Upper lobe of left lung (tissue), 6 donors: ENCODE results near the gene TOB1. TPM values are rescaled to one million over a fixed set of nuclear protein-coding genes. Genes with fewer than 3 reads are reported as not detected.

Experiments used
- ATAC-seq, 2 donors: fragments of 200-7000 bp; cut with Tn5 transposase; one replicate each; pipeline ENCODE4 v1.9.1; 2022; ENCODE audit warnings: mild to moderate bottlenecking in 2 of 2, moderate library complexity in 2 of 2; ENCODE audit not compliant: low FRiP score in 2 of 2
- DNase-seq, 2 donors: peaks; one replicate each; pipeline ENCODE4 v3.0.0-alpha.2; 2019 to 2020
- H3K27ac ChIP-seq, 4 donors: fragments of 200-600 bp; sonication (generic); one replicate each; pipeline ENCODE4 v1.5.1; 2016 to 2019
- H3K27me3 ChIP-seq, 4 donors: fragments of 200-600 bp; sonication (generic); one replicate each; pipeline ENCODE4 v1.5.1; 2017 to 2019
- H3K36me3 ChIP-seq, 4 donors: fragments of 200-600 bp; sonication (generic); one replicate each; pipeline ENCODE4 v1.5.1; 2016 to 2019
- H3K4me1 ChIP-seq, 4 donors: fragments of 200-600 bp; sonication (generic); one replicate each; pipeline ENCODE4 v1.5.1; 2018 to 2019
- H3K4me3 ChIP-seq, 4 donors: fragments of 200-600 bp; sonication (generic); one replicate each; pipeline ENCODE4 v1.5.1; 2017 to 2019; ENCODE audit warnings: mild to moderate bottlenecking in 2 of 4, moderate library complexity in 1 of 4
- H3K9me3 ChIP-seq, 4 donors: fragments of 200-600 bp; sonication (generic); one replicate each; pipeline ENCODE4 v1.5.1; 2018 to 2019
- CTCF ChIP-seq, 6 experiments: fragments of 450-650 bp in 4 of 6; fragments of 200-600 bp in 2 of 6; sonication (generic) in 2 of 6; IDR thresholded peaks; one replicate each; pipeline ENCODE4 v1.5.1; 2016 to 2019; ENCODE audit warnings: antibody characterized with exemption in 6 of 6
- EP300 ChIP-seq, 4 donors: sonication (generic); formaldehyde crosslinking; IDR thresholded peaks; one replicate each; pipeline ENCODE4 v1.5.1; 2017; ENCODE audit warnings: antibody characterized with exemption in 4 of 4, control low read depth in 2 of 4
- POLR2A ChIP-seq, 4 donors: fragments of 450-650 bp; IDR thresholded peaks; one replicate each; pipeline ENCODE4 v1.5.1; 2016 to 2017; ENCODE audit warnings: antibody characterized with exemption in 4 of 4, mild to moderate bottlenecking in 2 of 4
- POLR2AphosphoS5 ChIP-seq, 2 donors: sonication (generic); formaldehyde crosslinking; IDR thresholded peaks; one replicate each; pipeline ENCODE4 v1.5.1; 2017; ENCODE audit warnings: antibody characterized with exemption in 2 of 2
- WGBS, 2 donors: methylation state at CpG; one replicate each; pipeline ENCODE4 v1.1.5; 2017 to 2018; 5-methylcytosine and 5-hydroxymethylcytosine counted together
- total RNA-seq, 6 donors: library from RNA; depleted of rRNA in 4 of 6; stranded (reverse); fragments of >200 nt in 4 of 6; gene quantifications; one replicate each; pipeline versions ENCODE4 v1.1.0 to v1.2.1, GENCODE V29; 2016 to 2021
- donor health status: DM: no; HTN: no; CAD: no; lungs with moderate emphysema.
- donor health status: DM: no; HTN: yes; CAD: no; lungs with severe emphysema.

The TOB1 gene
- total RNA-seq, 6 donors from 2014 or later, result 16.0 to 98.5 (median 53.5) TPM

GRCh38 chr17:50890675-50891516, 24.7 kb upstream of the TOB1 start:
- Histone ChIP-seq H3K9me3 (no peaks in the 10 kb centered on the region), H3K4me3 (no peak overlapping the region), H3K27ac (no peak overlapping the region), H3K36me3 (no peaks in the 10 kb centered on the region), H3K4me1 (no peaks in the 10 kb centered on the region), H3K27me3 (no peaks in the 10 kb centered on the region)
- 79 to 84% methylated on average over 12 of the region's 12 CpGs for WGBS, 2 donors
- DNase-seq (no peak), ATAC-seq (no peak)
- TF ChIP-seq EP300 (IDR thresholded peaks at IDR 0.05) (no peak), POLR2AphosphoS5 (IDR thresholded peaks at IDR 0.05) (no peak), POLR2A (IDR thresholded peaks at IDR 0.05) (no peak), CTCF (IDR thresholded peaks at IDR 0.05) (no peak)

- no peak for ATAC-seq
- Histone ChIP-seq H3K36me3 (no peaks in the 10 kb centered on the region), H3K27me3 (no peaks in the 10 kb centered on the region), H3K9me3 (no peaks in the 10 kb centered on the region), H3K27ac (no peak overlapping the region), H3K4me1 (peaks cover 0 to 3% (median 3%) of the 10 kb centered on the region in 4 donors), H3K4me3 (no peak overlapping the region)
- WGBS, 2 donors, result 91 to 96% methylated on average over 3 of the region's 3 CpGs
- TF ChIP-seq CTCF (IDR thresholded peaks at IDR 0.05) (no peak), POLR2A (IDR thresholded peaks at IDR 0.05) (no peak)
- DNase-seq, result no peak
These were observed 23.5 kb upstream of the TOB1 start for GRCh38 chr17:50889528-50890118.

- Histone ChIP-seq H3K27me3 (no peaks in the 10 kb centered on the region), H3K4me3 (no peak overlapping the region), H3K4me1 (peaks cover 3 to 15% (median 10%) of the 10 kb centered on the region in 4 donors), H3K36me3 (no peaks in the 10 kb centered on the region), H3K9me3 (no peaks in the 10 kb centered on the region), H3K27ac (no peak overlapping the region)
- DNase-seq (no peak), ATAC-seq (no peak)
- 95 to 97% methylated on average over 5 of the region's 5 CpGs for WGBS, 2 donors
- TF ChIP-seq EP300 (IDR thresholded peaks at IDR 0.05) (no peak), CTCF (IDR thresholded peaks at IDR 0.05) (no peak), POLR2A (IDR thresholded peaks at IDR 0.05) (no peak), POLR2AphosphoS5 (IDR thresholded peaks at IDR 0.05) (no peak)
These were observed 21.6 kb upstream of the TOB1 start for GRCh38 chr17:50887705-50888245.

- peak; percentile 63 to 85 for ATAC-seq
- TF ChIP-seq POLR2AphosphoS5 (IDR thresholded peaks at IDR 0.05), result no peak
- no peak for TF ChIP-seq POLR2A (IDR thresholded peaks at IDR 0.05)
- TF ChIP-seq EP300 (IDR thresholded peaks at IDR 0.05), result no peak
- no peak for TF ChIP-seq CTCF (IDR thresholded peaks at IDR 0.05)
- 77 to 79% methylated on average over 7 to 8 of the region's 8 CpGs for WGBS, 2 donors
- no peaks in the 10 kb centered on the region for H3K9me3 ChIP-seq
- peak overlapping the region; percentile 56 to 68 (median 60) for H3K27ac ChIP-seq
- H3K27me3 ChIP-seq, result no peaks in the 10 kb centered on the region
- no peaks in the 10 kb centered on the region for H3K36me3 ChIP-seq
- peaks cover 3 to 15% (median 10%) of the 10 kb centered on the region in 4 donors for H3K4me1 ChIP-seq
- DNase-seq, result peak in 1 of 2 donors; percentile 66
- H3K4me3 ChIP-seq, result no peak overlapping the region
These were observed 18.5 kb upstream of the TOB1 start for GRCh38 chr17:50884439-50885311.
